Muscle layer of colon (tissue), 2 donors: ENCODE measurements around the gene ABTB2.

Experiments used
- H3K27ac ChIP-seq: one replicate; pipeline ENCODE4 v1.7.0; 2013; ENCODE audit warnings: low read depth, mild to moderate bottlenecking, low read length, moderate library complexity
- H3K27me3 ChIP-seq, 2 donors: one replicate each; pipeline ENCODE4 v1.7.0; 2013; ENCODE audit warnings: low read length in 2 of 2, mild to moderate bottlenecking in 2 of 2; ENCODE audit not compliant: insufficient read depth in 2 of 2, control insufficient read depth in 1 of 2
- H3K36me3 ChIP-seq: one replicate; pipeline ENCODE4 v1.7.0; 2013; ENCODE audit warnings: mild to moderate bottlenecking, low read length; ENCODE audit not compliant: insufficient read depth
- H3K4me1 ChIP-seq: one replicate; pipeline ENCODE4 v1.7.0; 2013; ENCODE audit warnings: mild to moderate bottlenecking, low read length; ENCODE audit not compliant: insufficient read depth
- H3K4me3 ChIP-seq, 2 donors: one replicate each; pipeline ENCODE4 v1.7.0; 2013; ENCODE audit warnings: low read length in 2 of 2, low read depth in 1 of 2, mild to moderate bottlenecking in 1 of 2, moderate library complexity in 1 of 2
- H3K9ac ChIP-seq: one replicate; pipeline ENCODE4 v1.7.0; 2013; ENCODE audit warnings: low read length
- H3K9me3 ChIP-seq: one replicate; pipeline ENCODE4 v1.7.0; 2013; ENCODE audit warnings: mild to moderate bottlenecking, low read length
- donor health status: abdominal sarcoma.
- donor health status: Adenocarcinoma of cecum.

The ABTB2 gene

DNA sequence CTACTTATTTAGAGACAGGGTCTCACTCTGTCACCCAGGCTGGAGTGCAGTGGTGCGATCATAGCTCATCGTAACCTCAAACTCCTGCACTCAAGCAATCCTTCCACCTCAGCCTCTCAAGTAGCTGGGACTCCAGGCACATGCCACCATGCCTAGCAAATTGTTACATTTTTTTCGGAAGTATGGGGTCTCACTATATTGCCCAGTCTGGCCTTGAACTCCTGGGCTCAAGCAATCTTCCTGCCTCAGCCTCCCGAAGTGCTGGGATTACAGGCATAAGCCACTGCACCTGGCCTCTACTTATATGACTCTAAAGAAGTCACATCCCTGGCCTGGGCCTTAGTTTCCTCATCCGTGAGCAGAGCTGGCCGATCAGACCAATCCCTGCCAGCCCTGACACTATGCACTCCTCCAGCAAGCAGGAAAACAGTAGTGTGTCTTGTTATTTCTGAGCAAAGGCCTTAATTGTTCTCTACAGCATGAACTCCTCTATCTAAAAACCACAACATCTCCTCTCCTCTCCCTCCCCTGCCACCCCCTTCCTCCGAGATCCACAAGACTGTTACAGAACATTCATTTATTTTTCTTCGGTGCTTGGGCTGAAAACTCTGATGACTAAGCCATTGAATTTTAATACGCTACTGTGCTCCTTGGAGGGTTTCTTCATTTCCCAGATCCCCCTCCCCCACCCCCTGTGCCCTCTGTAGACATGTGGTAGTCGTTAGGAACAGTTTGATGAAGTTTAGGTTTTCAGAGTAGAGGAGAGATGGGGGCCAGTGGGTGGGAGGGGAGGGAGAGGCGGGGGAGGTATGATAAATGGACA is 91.5 kb downstream of the ABTB2 start:
- no peaks in the 10 kb centered on the region for H3K36me3 ChIP-seq
- no peaks in the 10 kb centered on the region for H3K27me3 ChIP-seq
- H3K27ac ChIP-seq, result no peak overlapping the region
- no peak overlapping the region for H3K9ac ChIP-seq
- H3K4me1 ChIP-seq, result peaks cover 13% of the 10 kb centered on the region
- H3K9me3 ChIP-seq, result no peaks in the 10 kb centered on the region
- H3K4me3 ChIP-seq, result no peak overlapping the region

DNA sequence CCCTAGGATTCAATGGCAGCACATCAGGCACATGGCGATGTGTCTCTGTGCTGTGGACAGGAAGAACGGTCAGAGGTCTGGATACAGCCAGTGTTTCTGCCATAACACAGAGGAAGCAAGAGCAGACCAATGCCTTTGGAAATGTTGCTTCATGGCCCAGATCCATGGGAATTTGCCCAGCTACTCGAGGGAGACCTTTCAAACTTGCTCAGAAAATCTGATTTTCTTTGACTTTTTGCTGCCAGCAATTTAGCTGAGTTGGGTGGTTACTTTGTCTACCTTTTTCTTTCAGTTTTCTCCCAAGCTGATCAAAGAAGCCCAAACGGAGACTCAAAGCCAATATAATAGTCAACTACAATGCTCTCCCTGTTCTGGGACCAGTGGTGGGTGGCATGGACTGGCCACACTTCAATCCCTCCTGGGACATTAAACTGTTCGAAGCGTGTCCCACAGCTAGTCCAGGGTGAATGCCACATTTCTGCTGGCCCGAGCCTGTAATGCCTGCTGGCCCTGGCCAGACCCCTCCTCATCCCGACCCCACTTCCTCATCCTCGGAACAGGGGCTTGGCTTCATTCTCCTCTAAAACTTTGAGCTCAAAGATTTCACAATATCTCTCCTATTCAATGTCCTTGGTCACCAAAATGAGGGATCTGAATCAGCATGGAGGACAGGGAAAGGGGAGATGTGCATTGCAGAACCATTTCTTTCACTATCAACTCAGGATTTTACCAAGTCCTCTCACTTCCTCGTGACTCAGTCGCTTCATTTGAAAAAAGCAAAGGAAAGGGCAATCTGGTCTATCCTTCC is 93.3 kb downstream of the ABTB2 start:
- Histone ChIP-seq H3K9ac (no peak overlapping the region), H3K27me3 (no peaks in the 10 kb centered on the region), H3K36me3 (no peaks in the 10 kb centered on the region), H3K4me1 (peaks cover 13% of the 10 kb centered on the region), H3K4me3 (no peak overlapping the region), H3K9me3 (no peaks in the 10 kb centered on the region), H3K27ac (no peak overlapping the region)

DNA sequence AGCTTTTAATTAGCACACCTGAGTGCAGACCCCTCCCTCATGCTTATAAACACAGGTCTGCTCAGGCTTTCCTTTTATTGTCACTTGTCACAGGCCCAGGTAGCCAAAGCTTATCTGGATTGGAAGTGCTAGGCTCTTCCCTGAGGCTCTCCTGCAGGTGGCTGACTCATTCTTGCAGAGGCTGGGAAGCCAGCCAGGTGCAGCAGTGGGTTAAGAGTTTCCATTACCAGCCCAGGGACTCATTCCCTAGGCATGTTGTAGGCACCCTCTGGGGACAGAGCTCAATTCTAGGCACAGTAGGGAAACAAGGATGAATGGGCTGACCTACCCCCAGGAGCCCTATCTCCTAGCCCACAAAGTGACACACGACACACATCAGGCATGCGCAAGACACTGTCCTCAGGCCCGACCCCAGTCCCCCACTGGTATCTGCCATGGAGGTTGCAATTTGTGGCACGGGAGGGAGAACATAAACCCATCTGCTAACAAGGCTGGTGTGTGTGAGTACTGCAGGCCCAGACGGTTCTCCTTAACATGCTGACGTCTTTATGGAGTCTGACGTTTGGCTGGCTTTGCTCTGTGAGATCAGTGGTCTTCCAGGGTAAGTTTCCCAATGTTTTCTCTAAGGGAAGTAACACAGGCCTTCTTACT is 94.2 kb downstream of the ABTB2 start:
- Histone ChIP-seq H3K27me3 (no peaks in the 10 kb centered on the region), H3K9ac (no peak overlapping the region), H3K27ac (no peak overlapping the region), H3K4me1 (peaks cover 13% of the 10 kb centered on the region), H3K4me3 (no peak overlapping the region), H3K9me3 (no peaks in the 10 kb centered on the region), H3K36me3 (no peaks in the 10 kb centered on the region)

DNA sequence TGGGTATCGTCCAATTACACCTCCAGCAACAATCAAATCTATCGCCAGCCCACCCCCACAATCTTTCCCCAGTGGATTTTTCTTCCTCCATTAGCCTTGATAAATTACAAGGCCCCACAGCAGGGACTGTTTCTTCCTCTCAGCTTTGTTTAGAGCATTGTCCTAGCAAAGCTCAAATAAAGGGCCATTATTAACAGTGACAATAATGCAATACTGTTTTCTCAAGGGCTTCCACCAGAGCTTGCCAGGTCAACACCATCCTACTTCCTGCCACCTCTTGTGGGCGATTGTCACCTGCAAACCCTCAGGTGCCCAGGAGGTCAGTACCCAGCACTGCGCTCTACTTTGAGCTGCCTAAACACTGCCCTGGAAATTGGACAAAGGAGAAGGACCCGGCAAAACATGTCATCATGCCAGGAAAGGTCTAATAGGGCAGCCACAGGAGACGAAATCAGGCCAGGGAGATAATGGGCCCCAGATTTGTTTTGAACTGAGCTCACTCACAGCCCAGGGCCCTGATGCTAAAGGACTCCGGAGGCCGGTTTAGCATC is 95.2 kb downstream of the ABTB2 start:
- Histone ChIP-seq H3K4me3 (no peak overlapping the region), H3K27me3 (no peaks in the 10 kb centered on the region), H3K9me3 (no peaks in the 10 kb centered on the region), H3K27ac (no peak overlapping the region), H3K9ac (no peak overlapping the region), H3K4me1 (peaks cover 13% of the 10 kb centered on the region), H3K36me3 (no peaks in the 10 kb centered on the region)

DNA sequence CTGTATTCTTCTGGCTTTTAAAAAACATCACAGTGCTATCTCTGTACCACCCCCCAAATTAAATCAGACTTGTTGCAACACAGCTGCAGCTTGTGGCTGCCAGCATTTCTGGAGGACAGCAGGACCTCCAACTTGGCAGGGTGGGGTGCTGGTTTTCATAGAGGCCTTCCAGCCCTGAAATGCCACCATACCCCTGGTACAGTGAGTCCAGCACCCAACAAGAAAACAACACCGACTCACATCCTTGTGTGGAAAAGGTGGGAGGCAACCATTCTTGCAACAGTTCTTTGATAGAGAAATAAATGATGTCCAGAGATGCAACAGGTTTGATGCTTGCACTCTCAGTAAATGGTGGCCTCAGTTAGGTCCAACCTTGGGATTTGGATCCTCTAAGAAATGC is 96.0 kb downstream of the ABTB2 start:
- Histone ChIP-seq H3K9ac (no peak overlapping the region), H3K27ac (no peak overlapping the region), H3K4me1 (peaks cover 13% of the 10 kb centered on the region)

DNA sequence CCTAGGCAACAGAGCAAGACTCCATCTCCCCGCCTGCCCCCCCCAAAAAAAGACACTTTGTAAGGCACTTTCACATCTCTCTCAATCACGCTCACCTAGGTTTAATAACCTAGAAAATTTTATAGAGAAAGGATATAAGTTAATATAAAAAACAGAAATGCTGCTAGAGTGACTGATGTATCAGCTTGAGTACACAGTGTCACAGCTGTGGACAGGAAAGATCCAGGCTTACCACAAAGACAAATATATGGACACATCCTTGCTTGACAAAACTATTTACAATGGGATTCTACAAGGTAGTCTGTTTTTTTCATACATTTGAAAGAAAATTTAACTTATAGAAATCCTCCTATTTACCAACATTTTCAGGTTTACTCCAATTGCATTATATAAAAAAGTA is 96.7 kb downstream of the ABTB2 start:
- Histone ChIP-seq H3K9me3 (no peaks in the 10 kb centered on the region), H3K4me1 (peaks cover 10% of the 10 kb centered on the region), H3K9ac (no peak overlapping the region), H3K36me3 (no peaks in the 10 kb centered on the region), H3K4me3 (no peak overlapping the region), H3K27ac (no peak overlapping the region), H3K27me3 (no peaks in the 10 kb centered on the region)

More for the DNA sequence above, 96.0 kb downstream of the ABTB2 start:
- no peaks in the 10 kb centered on the region for H3K9me3 ChIP-seq
- H3K4me3 ChIP-seq, result no peak overlapping the region
- no peaks in the 10 kb centered on the region for H3K27me3 ChIP-seq
- no peaks in the 10 kb centered on the region for H3K36me3 ChIP-seq

DNA sequence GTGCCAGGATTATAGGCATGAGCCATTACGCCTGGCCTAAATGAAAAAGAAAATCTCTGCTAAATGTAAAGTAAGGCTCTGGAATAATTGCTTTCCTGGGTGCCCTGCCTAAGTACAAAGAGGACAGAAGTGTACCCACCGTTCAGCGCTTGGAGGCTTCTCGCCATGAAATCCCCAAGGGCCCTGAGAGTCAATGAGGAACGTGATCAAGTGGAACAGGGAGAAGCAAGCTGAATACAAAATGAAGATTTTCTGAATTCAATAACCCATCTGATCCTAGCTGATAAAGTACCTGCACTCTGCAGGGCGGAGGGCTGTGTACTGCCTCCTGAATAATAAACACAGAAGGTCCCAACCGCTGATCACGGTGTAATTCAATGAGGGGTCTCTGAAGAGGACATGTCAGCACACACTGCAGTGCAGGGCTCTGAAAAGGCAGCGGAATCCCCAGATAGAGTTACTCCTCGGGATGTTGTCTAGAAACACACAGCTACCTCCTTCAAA is 97.7 kb downstream of the ABTB2 start:
- no peak overlapping the region for H3K27ac ChIP-seq
- peaks cover 8% of the 10 kb centered on the region for H3K4me1 ChIP-seq
- no peaks in the 10 kb centered on the region for H3K36me3 ChIP-seq
- H3K9ac ChIP-seq, result no peak overlapping the region
- H3K9me3 ChIP-seq, result no peaks in the 10 kb centered on the region
- no peak overlapping the region for H3K4me3 ChIP-seq
- no peaks in the 10 kb centered on the region for H3K27me3 ChIP-seq

DNA sequence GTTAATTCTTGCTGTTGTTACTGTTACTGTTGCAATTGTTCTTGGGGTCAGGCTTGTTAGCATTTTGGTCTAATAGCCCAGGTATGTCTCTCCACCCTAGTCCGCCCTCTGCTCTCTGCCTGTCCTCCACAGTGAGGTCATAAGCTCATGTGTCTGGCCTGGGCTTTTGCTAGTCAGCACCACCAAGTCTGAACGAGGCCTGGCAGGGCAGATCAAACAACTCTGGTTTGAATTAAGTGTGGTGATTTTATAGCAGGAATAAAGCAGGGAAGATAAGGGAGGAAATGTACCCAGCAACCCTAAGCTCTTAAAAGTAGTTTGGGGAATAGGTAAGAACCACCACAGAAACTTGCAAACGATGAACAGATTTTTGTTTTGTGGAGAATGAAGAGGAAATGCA is 98.7 kb downstream of the ABTB2 start:
- Histone ChIP-seq H3K9ac (no peak overlapping the region), H3K27ac (no peak overlapping the region), H3K4me1 (peaks cover 8% of the 10 kb centered on the region), H3K36me3 (no peaks in the 10 kb centered on the region), H3K4me3 (no peak overlapping the region), H3K9me3 (no peaks in the 10 kb centered on the region), H3K27me3 (no peaks in the 10 kb centered on the region)

DNA sequence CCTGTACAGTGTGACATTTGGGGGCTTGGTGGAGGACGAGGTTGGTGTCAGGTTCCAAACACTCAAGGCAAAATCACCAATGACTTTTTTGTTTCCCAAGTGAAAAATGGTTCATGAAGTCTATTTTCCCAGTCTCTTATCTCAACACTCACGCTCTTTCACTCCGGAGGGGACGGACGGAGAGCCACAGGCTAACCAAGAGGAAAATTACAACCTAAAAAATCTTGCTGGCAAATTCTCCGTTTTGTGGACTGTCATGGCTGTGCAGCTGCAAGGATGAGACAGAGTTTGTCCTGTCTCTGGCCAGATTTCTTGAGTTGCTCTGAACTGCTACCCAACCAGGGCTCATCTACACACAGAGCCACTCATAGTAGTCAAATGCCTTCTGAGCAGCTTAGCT is 101.2 kb downstream of the ABTB2 start:
- H3K27me3 ChIP-seq, result no peaks in the 10 kb centered on the region
- no peak overlapping the region for H3K9ac ChIP-seq
- H3K9me3 ChIP-seq, result no peaks in the 10 kb centered on the region
- no peak overlapping the region for H3K4me3 ChIP-seq
- peaks cover 3% of the 10 kb centered on the region for H3K4me1 ChIP-seq
- no peaks in the 10 kb centered on the region for H3K36me3 ChIP-seq
- H3K27ac ChIP-seq, result no peak overlapping the region

DNA sequence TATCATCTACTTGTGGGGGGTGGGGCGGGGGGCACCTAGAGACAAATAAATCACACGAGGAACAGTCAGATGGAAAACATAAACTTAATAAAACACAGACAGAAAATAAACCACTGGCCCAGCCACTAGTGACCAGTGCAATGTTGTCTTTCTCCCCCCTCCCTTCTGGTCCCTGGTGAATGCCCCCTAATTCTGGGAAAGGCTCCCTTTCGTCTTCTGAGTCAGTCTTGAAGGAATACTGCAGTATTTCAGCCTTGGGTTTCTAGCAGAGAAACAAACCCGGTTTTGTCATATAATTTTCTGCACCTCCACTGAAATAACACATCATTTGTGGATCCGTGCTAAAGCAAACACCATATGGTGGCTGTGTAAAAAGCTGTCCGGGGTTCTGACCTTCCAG is 101.7 kb downstream of the ABTB2 start:
- Histone ChIP-seq H3K27ac (no peak overlapping the region), H3K9me3 (no peaks in the 10 kb centered on the region), H3K4me3 (no peak overlapping the region), H3K27me3 (no peaks in the 10 kb centered on the region), H3K9ac (no peak overlapping the region), H3K36me3 (no peaks in the 10 kb centered on the region), H3K4me1 (peaks cover 8% of the 10 kb centered on the region)

DNA sequence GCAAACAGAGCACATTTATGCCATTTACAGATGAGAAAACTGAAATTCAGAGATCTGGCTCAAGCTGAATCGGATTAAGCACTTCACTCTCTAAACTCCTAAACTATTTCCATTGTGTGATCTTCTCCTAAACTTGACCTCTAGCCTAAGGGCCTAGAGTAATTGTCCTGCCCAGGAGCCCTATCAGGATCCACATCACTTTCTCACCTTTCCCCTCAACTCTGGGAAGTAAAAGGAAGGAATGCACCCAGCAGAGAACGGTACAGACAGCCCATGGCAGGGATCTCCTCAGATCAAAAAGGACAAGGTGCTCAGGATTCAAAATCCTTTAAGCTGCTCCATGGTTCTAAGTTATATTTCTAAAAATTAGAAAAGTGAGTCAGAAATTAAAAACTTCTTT is 102.7 kb downstream of the ABTB2 start:
- no peak overlapping the region for H3K4me3 ChIP-seq
- no peaks in the 10 kb centered on the region for H3K36me3 ChIP-seq
- no peak overlapping the region for H3K9ac ChIP-seq
- H3K27ac ChIP-seq, result no peak overlapping the region
- H3K27me3 ChIP-seq, result no peaks in the 10 kb centered on the region
- H3K9me3 ChIP-seq, result no peaks in the 10 kb centered on the region
- peaks cover 18% of the 10 kb centered on the region for H3K4me1 ChIP-seq
